H9 (cell line): Measurements from ENCODE around the gene RAPGEF3. TPM values are rescaled to one million over a fixed set of nuclear protein-coding genes. Genes with fewer than 3 reads are reported as not detected.

Source experiments
- DNase-seq: peaks from one replicate; pipeline ENCODE4 v3.0.0-alpha.2; 2017
- H2AFZ ChIP-seq: one replicate; pipeline ENCODE4 v1.6.1; 2013; ENCODE audit warnings: mild to moderate bottlenecking, low read length, control low read depth, moderate library complexity
- H2AK5ac ChIP-seq: 2 replicates; pipeline ENCODE4 v1.6.1; 2013; ENCODE audit warnings: low read length, control low read depth, mixed read lengths; ENCODE audit not compliant: insufficient read length
- H2BK120ac ChIP-seq: one replicate; pipeline ENCODE4 v1.6.1; 2013; ENCODE audit warnings: low read depth, mild to moderate bottlenecking, low read length, control low read depth, inconsistent platforms; ENCODE audit not compliant: poor library complexity, severe bottlenecking
- H2BK12ac ChIP-seq: 2 replicates; pipeline ENCODE4 v1.6.1; 2013; ENCODE audit warnings: low read length, control low read depth, mixed read lengths, low read depth; ENCODE audit not compliant: insufficient read length
- H2BK15ac ChIP-seq: 2 replicates; pipeline ENCODE4 v1.6.1; 2013; ENCODE audit warnings: low read depth, low read length, control low read depth
- H2BK20ac ChIP-seq: one replicate; pipeline ENCODE4 v1.6.1; 2013; ENCODE audit warnings: low read depth, mild to moderate bottlenecking, low read length, control low read depth, inconsistent platforms; ENCODE audit not compliant: poor library complexity, severe bottlenecking
- H2BK5ac ChIP-seq: 2 replicates; pipeline ENCODE4 v1.6.1; 2013; ENCODE audit warnings: low read length, control low read depth, mixed read lengths; ENCODE audit not compliant: insufficient read length
- H3K14ac ChIP-seq: 2 replicates; pipeline ENCODE4 v1.6.1; 2013; ENCODE audit warnings: low read length, control low read depth; ENCODE audit not compliant: insufficient read depth
- H3K18ac ChIP-seq: 2 replicates; pipeline ENCODE4 v1.6.1; 2013; ENCODE audit warnings: low read depth, mild to moderate bottlenecking, mixed read lengths, low read length, control low read depth; ENCODE audit not compliant: insufficient read length
- H3K23ac ChIP-seq: 2 replicates; pipeline ENCODE4 v1.6.1; 2013; ENCODE audit warnings: low read length, control low read depth, mixed read lengths, low read depth; ENCODE audit not compliant: insufficient read length
- H3K23me2 ChIP-seq: 2 replicates; pipeline ENCODE4 v1.6.1; 2013; ENCODE audit warnings: low read depth, mild to moderate bottlenecking, mixed read lengths, low read length, control low read depth; ENCODE audit not compliant: insufficient read length, poor library complexity, severe bottlenecking
- H3K27ac ChIP-seq: 2 replicates; pipeline ENCODE4 v1.5.1; 2013; ENCODE audit warnings: low read length, control low read depth, mixed read lengths, low read depth; ENCODE audit not compliant: insufficient read length
- H3K27me3 ChIP-seq: 2 replicates; pipeline ENCODE4 v1.6.1; 2013; ENCODE audit warnings: low read length, control low read depth, inconsistent platforms; ENCODE audit not compliant: insufficient read depth
- H3K4ac ChIP-seq: 2 replicates; pipeline ENCODE4 v1.6.1; 2013; ENCODE audit warnings: low read depth, mild to moderate bottlenecking, control low read depth, inconsistent platforms, low read length, moderate library complexity
- H3K4me1 ChIP-seq: 2 replicates; pipeline ENCODE4 v1.6.1; 2013; ENCODE audit warnings: low read length, control low read depth, inconsistent platforms; ENCODE audit not compliant: insufficient read depth
- H3K4me2 ChIP-seq: 2 replicates; pipeline ENCODE4 v1.6.1; 2013; ENCODE audit warnings: low read length, control low read depth, mixed read lengths; ENCODE audit not compliant: insufficient read length, insufficient read depth
- H3K56ac ChIP-seq: 2 replicates; pipeline ENCODE4 v1.6.1; 2013; ENCODE audit warnings: low read depth, mild to moderate bottlenecking, mixed read lengths, low read length, control low read depth; ENCODE audit not compliant: insufficient read length
- H3K79me1 ChIP-seq: 2 replicates; pipeline ENCODE4 v1.6.1; 2013; ENCODE audit warnings: low read depth, mild to moderate bottlenecking, moderate library complexity, low read length, control low read depth, inconsistent platforms; ENCODE audit not compliant: insufficient read depth, poor library complexity, severe bottlenecking
- H3K79me2 ChIP-seq: 2 replicates; pipeline ENCODE4 v1.6.1; 2013; ENCODE audit warnings: low read length, control low read depth, inconsistent platforms; ENCODE audit not compliant: insufficient read depth
- H3K9ac ChIP-seq: 2 replicates; pipeline ENCODE4 v1.6.1; 2013; ENCODE audit warnings: low read length, control low read depth, mixed read lengths; ENCODE audit not compliant: insufficient read length; ENCODE audit errors: extremely low read depth
- H3K9me3 ChIP-seq: one replicate; pipeline ENCODE4 v1.6.1; 2013; ENCODE audit warnings: low read depth, low read length, inconsistent platforms; ENCODE audit not compliant: control insufficient read depth
- H3T11ph ChIP-seq: one replicate; pipeline ENCODE4 v1.6.1; 2013; ENCODE audit warnings: mild to moderate bottlenecking, low read length, control low read depth, inconsistent platforms
- H4K20me1 ChIP-seq: one replicate; pipeline ENCODE4 v1.6.1; 2013; ENCODE audit not compliant: control insufficient read depth, insufficient read length, insufficient read depth
- H4K5ac ChIP-seq: 2 replicates; pipeline ENCODE4 v1.6.1; 2013; ENCODE audit warnings: low read depth, mild to moderate bottlenecking, mixed read lengths, low read length, control low read depth; ENCODE audit not compliant: insufficient read length
- H4K8ac ChIP-seq: replicated peaks from 2 replicates; pipeline ENCODE4 v1.6.1; 2013; ENCODE audit warnings: low read length, control low read depth, mixed read lengths, low read depth; ENCODE audit not compliant: insufficient read length
- H4K91ac ChIP-seq: 2 replicates; pipeline ENCODE4 v1.6.1; 2013; ENCODE audit warnings: low read depth, mild to moderate bottlenecking, moderate library complexity, mixed read lengths, low read length, control low read depth; ENCODE audit not compliant: insufficient read length
- H3K27ac Mint-ChIP-seq, 3 experiments: 2 replicates in 2 of 3; 3 replicates in 1 of 3; pipeline ENCODE4 v1.8.0; 2020 to 2021; ENCODE audit warnings: mixed read lengths in 3 of 3, mild to moderate bottlenecking in 1 of 3, moderate library complexity in 1 of 3
- H3K27me3 Mint-ChIP-seq: 2 replicates; pipeline ENCODE4 v1.8.0; 2021; ENCODE audit warnings: low read depth, mild to moderate bottlenecking, moderate library complexity, mixed read lengths
- H3K36me3 Mint-ChIP-seq, 3 experiments: 2 replicates in 2 of 3; 3 replicates in 1 of 3; pipeline ENCODE4 v1.8.0; 2020 to 2021; ENCODE audit warnings: low read depth in 3 of 3, mixed read lengths in 3 of 3; ENCODE audit not compliant: insufficient read depth in 1 of 3
- H3K4me1 Mint-ChIP-seq, 2 experiments: 2 replicates each; pipeline ENCODE4 v1.8.0; 2020; ENCODE audit warnings: mixed read lengths in 2 of 2
- H3K4me3 Mint-ChIP-seq, 2 experiments: 2 replicates in 1 of 2; 3 replicates in 1 of 2; pipeline ENCODE4 v1.8.0; 2020 to 2021; ENCODE audit warnings: mild to moderate bottlenecking in 2 of 2, mixed read lengths in 2 of 2, moderate library complexity in 1 of 2
- H3K9me3 Mint-ChIP-seq, 2 experiments: 2 replicates in 1 of 2; 3 replicates in 1 of 2; pipeline ENCODE4 v1.8.0; 2020; ENCODE audit warnings: mild to moderate bottlenecking in 2 of 2, mixed read lengths in 2 of 2, moderate library complexity in 1 of 2
- WGBS: extraction: QIAGEN DNeasy Blood & Tissue Kit; methylation state at CpG from one replicate; pipeline ENCODE4 v1.1.7; 2013; ENCODE audit warnings: missing lambda C conversion rate, low lambda C conversion rate, mixed read lengths; ENCODE audit not compliant: insufficient read length; ENCODE audit errors: extremely low coverage; 5-methylcytosine and 5-hydroxymethylcytosine counted together
- total RNA-seq: library from RNA; stranded (reverse); gene quantifications from 2 replicates; pipeline ENCODE4 v1.2.1, GENCODE V29; 2021
- TF ChIP-seq, protein P1 (sequence below): fragments of 200-600 bp; sonication (generic); conservative IDR thresholded peaks from 3 replicates; pipeline ENCODE4 v1.8.0; 2021; ENCODE audit warnings: antibody characterized with exemption, mild to moderate bottlenecking

RAPGEF3 gene
- total RNA-seq, 1 experiment from 2014 or later = 7.4 TPM

- no peak overlapping the region for H4K91ac ChIP-seq
- no peak overlapping the region for H3K23ac ChIP-seq
- WGBS = no CpG with 5 or more reads among the region's 21 CpGs
- no peak overlapping the region for H3K18ac ChIP-seq
- H2BK20ac ChIP-seq = no peak overlapping the region
- no peak overlapping the region for H3K4ac ChIP-seq
- no peak overlapping the region for H3T11ph ChIP-seq
- H3K56ac ChIP-seq = no peak overlapping the region
- no peak overlapping the region for H3K27ac ChIP-seq
- no peak overlapping the region for H2BK120ac ChIP-seq
- no peaks in the 10 kb centered on the region; a peak in 1 of 5 replicates for H3K9me3 Mint-ChIP-seq
- H3K27ac Mint-ChIP-seq = no peak overlapping the region
- no peak overlapping the region for H3K14ac ChIP-seq
- H3K27me3 Mint-ChIP-seq = no peaks in the 10 kb centered on the region
- H3K4me3 Mint-ChIP-seq = no peak overlapping the region
- no peaks in the 10 kb centered on the region for H3K79me2 ChIP-seq
- peaks cover 2 to 18% of the 10 kb centered on the region in 2 experiments; a peak in 2 of 4 replicates for H3K4me1 Mint-ChIP-seq
- H4K5ac ChIP-seq = no peak overlapping the region
- no peak overlapping the region for H2AFZ ChIP-seq
- no peak overlapping the region for H2BK5ac ChIP-seq
- H3K4me2 ChIP-seq = no peak overlapping the region
- DNase-seq = no peak
- peaks cover 25 to 51% (median 50%) of the 10 kb centered on the region in 3 experiments; a peak in 6 of 7 replicates for H3K36me3 Mint-ChIP-seq
- TF ChIP-seq, protein P1, sequence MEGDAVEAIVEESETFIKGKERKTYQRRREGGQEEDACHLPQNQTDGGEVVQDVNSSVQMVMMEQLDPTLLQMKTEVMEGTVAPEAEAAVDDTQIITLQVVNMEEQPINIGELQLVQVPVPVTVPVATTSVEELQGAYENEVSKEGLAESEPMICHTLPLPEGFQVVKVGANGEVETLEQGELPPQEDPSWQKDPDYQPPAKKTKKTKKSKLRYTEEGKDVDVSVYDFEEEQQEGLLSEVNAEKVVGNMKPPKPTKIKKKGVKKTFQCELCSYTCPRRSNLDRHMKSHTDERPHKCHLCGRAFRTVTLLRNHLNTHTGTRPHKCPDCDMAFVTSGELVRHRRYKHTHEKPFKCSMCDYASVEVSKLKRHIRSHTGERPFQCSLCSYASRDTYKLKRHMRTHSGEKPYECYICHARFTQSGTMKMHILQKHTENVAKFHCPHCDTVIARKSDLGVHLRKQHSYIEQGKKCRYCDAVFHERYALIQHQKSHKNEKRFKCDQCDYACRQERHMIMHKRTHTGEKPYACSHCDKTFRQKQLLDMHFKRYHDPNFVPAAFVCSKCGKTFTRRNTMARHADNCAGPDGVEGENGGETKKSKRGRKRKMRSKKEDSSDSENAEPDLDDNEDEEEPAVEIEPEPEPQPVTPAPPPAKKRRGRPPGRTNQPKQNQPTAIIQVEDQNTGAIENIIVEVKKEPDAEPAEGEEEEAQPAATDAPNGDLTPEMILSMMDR = no peak
- H3K79me1 ChIP-seq = no peaks in the 10 kb centered on the region
- H4K20me1 ChIP-seq = peaks cover 2% of the 10 kb centered on the region
- H4K8ac ChIP-seq = no peak overlapping the region
- no peak overlapping the region for H2AK5ac ChIP-seq
- H2BK15ac ChIP-seq = no peak overlapping the region
- no peaks in the 10 kb centered on the region for H3K9me3 ChIP-seq
- no peak overlapping the region for H3K9ac ChIP-seq
- no peaks in the 10 kb centered on the region for H3K4me1 ChIP-seq
- no peaks in the 10 kb centered on the region for H3K23me2 ChIP-seq
- H2BK12ac ChIP-seq = no peak overlapping the region
- H3K27me3 ChIP-seq = no peaks in the 10 kb centered on the region
These were observed 36.6 kb upstream of the RAPGEF3 start for GRCh38 chr12:47795121-47795813.
